ENCODE results near the gene SLC14A1. TPM values are rescaled to one million over a fixed set of nuclear protein-coding genes. Genes with fewer than 3 reads are reported as not detected.

The SLC14A1 gene
- total RNA-seq, 2 donors from 2014 or later, result 3.6 to 12.5 TPM

GRCh38 chr18:45730832-45731575 lies 7.0 kb downstream of the SLC14A1 start:
- H3K27me3 ChIP-seq, result no peaks in the 10 kb centered on the region
- no peak for ATAC-seq
- no peak overlapping the region for H3K27ac ChIP-seq
- TF ChIP-seq POLR2A (IDR thresholded peaks at IDR 0.05), result no peak
- no peak for TF ChIP-seq CTCF (IDR thresholded peaks at IDR 0.05)
- H3K4me3 ChIP-seq, result no peak overlapping the region
- WGBS, 2 donors, result 75 to 76% methylated on average over 6 of the region's 6 CpGs
- H3K4me1 ChIP-seq, result peaks cover 13% of the 10 kb centered on the region
- intact Hi-C loops (cut with DNase I), result no loop called here
- no peaks in the 10 kb centered on the region for H3K36me3 ChIP-seq (replicated peaks in 1 of 2; ENCODE audit: insufficient read depth in 1 of 2, low read depth in 2 of 2)
- no peaks in the 10 kb centered on the region for H3K9me3 ChIP-seq
- no peak for DNase-seq

GRCh38 chr18:45731716-45732115 lies 7.7 kb downstream of the SLC14A1 start:
- Histone ChIP-seq H3K4me3 (no peak overlapping the region), H3K27me3 (no peaks in the 10 kb centered on the region), H3K4me1 (peaks cover 13% of the 10 kb centered on the region), H3K27ac (no peak overlapping the region), H3K36me3 (replicated peaks in 1 of 2; ENCODE audit: insufficient read depth in 1 of 2, low read depth in 2 of 2) (no peaks in the 10 kb centered on the region), H3K9me3 (no peaks in the 10 kb centered on the region)
- WGBS, 2 donors, result 78 to 84% methylated on average over 2 of the region's 2 CpGs
- TF ChIP-seq CTCF (IDR thresholded peaks at IDR 0.05), result no peak
- no peak for TF ChIP-seq POLR2A (IDR thresholded peaks at IDR 0.05)
- intact Hi-C loops (cut with DNase I), result no loop called here
- ATAC-seq, result no peak
- no peak for DNase-seq

DNA sequence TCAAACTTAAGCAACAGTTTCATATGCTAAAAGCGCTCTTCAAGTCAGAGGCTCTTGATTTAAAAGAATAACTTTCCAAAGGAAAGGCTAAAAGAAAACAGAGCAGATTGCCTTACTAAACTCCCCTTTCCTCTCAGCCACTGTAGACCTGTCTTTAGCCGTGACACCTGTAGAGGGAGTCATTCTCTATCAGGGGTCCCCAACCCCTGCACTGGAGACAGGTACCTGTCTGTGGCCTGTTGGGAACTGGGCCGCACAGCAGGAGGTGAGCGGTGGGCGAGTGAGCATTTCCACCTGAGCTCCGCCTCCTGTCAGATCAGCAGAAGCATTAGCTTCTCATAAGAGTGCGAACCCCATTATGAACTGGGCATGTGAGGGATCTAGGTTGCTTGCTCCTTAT lies 9.6 kb downstream of the SLC14A1 start:
- no peak overlapping the region for H3K27ac ChIP-seq
- DNase-seq (no peak), ATAC-seq (no peak)
- TF ChIP-seq POLR2A (IDR thresholded peaks at IDR 0.05) (no peak), CTCF (IDR thresholded peaks at IDR 0.05) (no peak)
- H3K36me3 ChIP-seq (replicated peaks in 1 of 2; ENCODE audit: insufficient read depth in 1 of 2, low read depth in 2 of 2), result no peaks in the 10 kb centered on the region
- peaks cover 9% of the 10 kb centered on the region for H3K4me1 ChIP-seq
- no peaks in the 10 kb centered on the region for H3K27me3 ChIP-seq
- H3K4me3 ChIP-seq, result no peak overlapping the region
- WGBS, 2 donors, result 87 to 93% methylated on average over 7 of the region's 7 CpGs
- intact Hi-C loops (cut with DNase I), result no loop called here
- H3K9me3 ChIP-seq, result no peaks in the 10 kb centered on the region

- intact Hi-C loops (cut with DNase I), result no loop called here
- no peak for TF ChIP-seq POLR2A (IDR thresholded peaks at IDR 0.05)
- TF ChIP-seq CTCF (IDR thresholded peaks at IDR 0.05), result no peak
- no peaks in the 10 kb centered on the region for H3K27me3 ChIP-seq
- no peaks in the 10 kb centered on the region for H3K4me1 ChIP-seq
- H3K4me3 ChIP-seq, result no peak overlapping the region
- no peak overlapping the region for H3K27ac ChIP-seq
- no peaks in the 10 kb centered on the region for H3K9me3 ChIP-seq
- H3K36me3 ChIP-seq (replicated peaks in 1 of 2; ENCODE audit: insufficient read depth in 1 of 2, low read depth in 2 of 2), result no peaks in the 10 kb centered on the region
- ATAC-seq, result no peak
- DNase-seq, result no peak
- 91 to 95% methylated on average over 5 of the region's 5 CpGs for WGBS, 2 donors
Measured at GRCh38 chr18:45734505-45734904, 10.5 kb downstream of the SLC14A1 start.

DNA sequence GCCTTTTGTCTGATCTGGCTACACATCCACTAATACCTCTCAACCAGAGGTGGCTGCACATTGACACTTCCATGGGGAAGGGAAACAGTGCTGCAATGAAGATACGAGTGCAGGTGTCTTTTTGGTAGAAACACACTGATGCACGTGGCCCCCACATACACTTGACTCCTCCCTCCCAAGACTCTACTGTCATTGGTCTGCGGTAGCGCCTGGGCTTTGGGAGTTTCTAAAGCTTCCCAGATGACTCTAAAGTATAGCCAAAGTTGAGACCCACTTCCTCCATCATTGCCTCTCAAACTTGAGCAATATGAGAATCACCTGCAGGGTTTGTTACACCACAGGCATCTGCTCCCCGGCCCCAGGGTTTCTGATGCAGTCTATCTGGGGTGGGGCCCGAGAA lies 11.0 kb downstream of the SLC14A1 start:
- H3K36me3 ChIP-seq (replicated peaks in 1 of 2; ENCODE audit: insufficient read depth in 1 of 2, low read depth in 2 of 2), result no peaks in the 10 kb centered on the region
- no peaks in the 10 kb centered on the region for H3K4me1 ChIP-seq
- ATAC-seq (no peak), DNase-seq (no peak)
- H3K27ac ChIP-seq, result no peak overlapping the region
- H3K9me3 ChIP-seq, result no peaks in the 10 kb centered on the region
- TF ChIP-seq CTCF (IDR thresholded peaks at IDR 0.05) (no peak), POLR2A (IDR thresholded peaks at IDR 0.05) (no peak)
- intact Hi-C loops (cut with DNase I), result no loop called here
- no peak overlapping the region for H3K4me3 ChIP-seq
- no peaks in the 10 kb centered on the region for H3K27me3 ChIP-seq
- WGBS, 2 donors, result 89 to 91% methylated on average over 6 of the region's 6 CpGs
